Skeletal muscle satellite cell (primary cell): ENCODE measurements around the gene AGBL3.
"Not testable (repeated sequence)": the region's sequence is repeated elsewhere in the genome, so short reads cannot be mapped to it uniquely, and the experiment has no call there.

ENCODE experiments used
- H3K27me3 ChIP-seq: 2 replicates; pipeline ENCODE4 v1.7.0; 2013; ENCODE audit warnings: low read length; ENCODE audit not compliant: control insufficient read depth, insufficient read depth
- H3K36me3 ChIP-seq: 2 replicates; pipeline ENCODE4 v1.7.0; 2013; ENCODE audit warnings: mild to moderate bottlenecking, control low read depth, low read length; ENCODE audit not compliant: insufficient read depth
- H3K4me1 ChIP-seq: 2 replicates; pipeline ENCODE4 v1.7.0; 2013; ENCODE audit warnings: low read length; ENCODE audit not compliant: control insufficient read depth, insufficient read depth
- H3K4me2 ChIP-seq: 2 replicates; pipeline ENCODE4 v1.7.0; 2013; ENCODE audit warnings: mild to moderate bottlenecking, low read length
- H3K4me3 ChIP-seq: 2 replicates; pipeline ENCODE4 v1.7.0; 2013; ENCODE audit warnings: low read length
- H3K9ac ChIP-seq: 2 replicates; pipeline ENCODE4 v1.7.0; 2013; ENCODE audit warnings: mild to moderate bottlenecking, low read depth, low read length, moderate library complexity
- H3K9me3 ChIP-seq: replicated peaks from 2 replicates; pipeline ENCODE4 v1.7.0; 2013; ENCODE audit warnings: mild to moderate bottlenecking, control low read depth, low read length

The AGBL3 gene

GRCh38 chr7:135001390-135002165 lies 15.3 kb downstream of the AGBL3 start:
- Histone ChIP-seq H3K4me1 (no peaks in the 10 kb centered on the region), H3K27me3 (no peaks in the 10 kb centered on the region), H3K36me3 (no peaks in the 10 kb centered on the region), H3K9me3 (no peaks in the 10 kb centered on the region), H3K9ac (no peak overlapping the region), H3K4me2 (no peak overlapping the region), H3K4me3 (no peak overlapping the region)

DNA sequence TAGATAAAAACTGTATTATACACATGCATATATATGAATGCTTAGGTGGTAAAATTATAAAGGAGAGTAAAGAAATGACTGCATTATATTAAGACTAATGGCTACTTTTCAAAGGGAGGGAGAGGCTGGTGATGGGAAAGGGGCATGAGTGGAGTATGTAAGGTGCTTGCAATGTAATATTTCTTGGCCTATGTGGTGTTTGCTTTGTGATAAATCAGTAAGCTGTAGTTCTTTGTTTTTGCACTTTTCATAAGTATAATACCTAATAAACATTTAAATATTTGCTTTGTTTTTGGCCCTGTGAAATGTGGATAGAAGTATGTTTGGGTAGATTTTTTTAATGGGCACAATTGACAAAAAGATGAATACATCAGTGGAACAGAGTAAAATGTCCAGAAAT lies 25.9 kb downstream of the AGBL3 start:
- H3K27me3 ChIP-seq, result no peaks in the 10 kb centered on the region
- H3K4me1 ChIP-seq, result no peaks in the 10 kb centered on the region
- no peak overlapping the region for H3K4me3 ChIP-seq

DNA sequence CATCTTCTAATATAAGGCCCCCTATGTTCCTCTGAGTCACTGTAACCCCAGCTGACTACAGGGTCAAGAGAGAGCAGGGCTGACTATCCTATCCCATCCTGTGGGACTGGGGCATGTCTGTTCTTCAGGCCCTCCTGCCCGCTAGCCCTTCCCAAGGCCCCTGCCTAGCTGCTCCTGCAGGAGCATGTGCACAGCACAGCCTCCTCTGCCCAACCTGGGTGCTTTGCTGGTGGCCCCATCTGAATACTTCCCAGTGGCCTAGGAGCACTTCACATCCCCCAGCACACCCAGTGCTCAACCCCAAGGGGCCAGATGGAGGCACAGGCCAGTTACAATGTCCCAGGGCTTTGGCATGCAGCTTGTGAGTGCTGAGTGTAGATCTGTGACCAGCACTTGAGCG lies 37.3 kb downstream of the AGBL3 start:
- no peaks in the 10 kb centered on the region for H3K4me1 ChIP-seq
- H3K9me3 ChIP-seq, result no peaks in the 10 kb centered on the region
- no peak overlapping the region for H3K4me2 ChIP-seq
- H3K4me3 ChIP-seq, result no peak overlapping the region
- no peak overlapping the region for H3K9ac ChIP-seq
- H3K36me3 ChIP-seq, result no peaks in the 10 kb centered on the region
- H3K27me3 ChIP-seq, result no peaks in the 10 kb centered on the region

More for the DNA sequence above, 25.9 kb downstream of the AGBL3 start:
- Histone ChIP-seq H3K9ac (no peak overlapping the region), H3K9me3 (no peaks in the 10 kb centered on the region), H3K36me3 (no peaks in the 10 kb centered on the region), H3K4me2 (no peak overlapping the region)

DNA sequence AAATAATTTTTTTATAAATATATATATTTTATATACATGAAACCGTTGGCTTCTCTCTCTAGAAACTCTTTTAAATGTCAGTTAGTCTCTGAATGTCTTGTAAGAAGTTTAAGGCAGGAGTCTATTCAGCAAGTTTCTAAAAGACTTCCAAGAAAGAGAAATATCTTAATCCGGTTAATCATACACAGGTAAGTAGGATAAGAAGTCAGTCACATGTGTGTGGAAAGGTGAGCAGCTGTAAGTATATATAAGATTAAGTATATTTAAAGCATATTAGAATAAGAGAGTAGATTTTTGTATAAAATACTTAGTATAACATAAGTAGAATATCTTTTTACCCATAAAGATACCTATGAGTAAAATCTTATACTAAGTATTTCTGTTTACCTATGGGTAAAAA lies 48.9 kb downstream of the AGBL3 start:
- no peak overlapping the region for H3K4me3 ChIP-seq
- H3K4me2 ChIP-seq, result no peak overlapping the region
- H3K9ac ChIP-seq, result no peak overlapping the region
- H3K4me1 ChIP-seq, result no peaks in the 10 kb centered on the region
- H3K36me3 ChIP-seq, result no peaks in the 10 kb centered on the region
- no peaks in the 10 kb centered on the region for H3K27me3 ChIP-seq
- no peaks in the 10 kb centered on the region for H3K9me3 ChIP-seq

GRCh38 chr7:135067017-135067416 lies 80.7 kb downstream of the AGBL3 start:
- not testable (repeated sequence) for H3K4me3 ChIP-seq, H3K4me1 ChIP-seq, H3K36me3 ChIP-seq, H3K9ac ChIP-seq, H3K4me2 ChIP-seq, H3K9me3 ChIP-seq
- H3K27me3 ChIP-seq, result peaks cover 11% of the 10 kb centered on the region

DNA sequence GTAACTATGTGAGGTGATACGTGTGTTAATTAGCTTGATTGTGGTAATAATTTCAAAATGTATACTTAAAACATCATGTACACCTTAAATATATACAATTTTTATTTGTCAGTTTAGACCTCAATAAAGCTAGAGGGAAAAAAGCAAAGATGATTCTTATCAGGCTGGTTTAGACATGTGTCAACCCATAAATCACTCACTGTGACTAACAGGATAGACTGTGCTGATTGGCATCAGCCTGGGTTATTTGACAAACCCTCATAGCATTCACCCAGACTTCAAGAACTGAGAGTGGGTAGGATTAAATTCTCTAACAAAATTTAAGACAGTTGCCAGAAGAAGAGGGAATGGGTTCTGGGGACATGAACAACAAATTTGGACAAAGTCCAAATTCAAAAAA lies 87.8 kb downstream of the AGBL3 start:
- H3K4me3 ChIP-seq, result no peak overlapping the region
- no peaks in the 10 kb centered on the region for H3K9me3 ChIP-seq
- H3K4me1 ChIP-seq, result no peaks in the 10 kb centered on the region
- H3K27me3 ChIP-seq, result peaks cover 3% of the 10 kb centered on the region
- no peak overlapping the region for H3K9ac ChIP-seq
- no peak overlapping the region for H3K4me2 ChIP-seq
- no peaks in the 10 kb centered on the region for H3K36me3 ChIP-seq

DNA sequence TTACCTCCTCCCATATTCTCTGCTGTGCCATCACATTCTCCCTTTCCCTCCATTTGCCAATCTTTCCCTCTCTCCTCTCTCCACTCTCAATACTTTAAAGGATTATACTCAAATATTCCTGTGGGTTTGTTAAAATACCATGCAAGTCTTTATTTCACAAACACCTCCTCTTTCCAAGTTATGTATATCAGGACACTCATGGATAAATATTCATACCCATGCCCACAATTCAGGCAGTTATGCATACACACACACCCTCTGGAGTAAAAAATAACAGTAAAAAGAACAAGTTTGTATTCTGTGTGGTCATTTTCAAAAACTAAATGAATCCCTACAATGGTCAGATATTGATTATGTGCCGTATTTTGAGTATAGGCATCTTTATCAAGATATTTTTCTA lies 88.2 kb downstream of the AGBL3 start:
- no peak overlapping the region for H3K4me3 ChIP-seq
- no peak overlapping the region for H3K4me2 ChIP-seq
- no peak overlapping the region for H3K9ac ChIP-seq
- H3K36me3 ChIP-seq, result no peaks in the 10 kb centered on the region
- H3K27me3 ChIP-seq, result peaks cover 3% of the 10 kb centered on the region
- no peaks in the 10 kb centered on the region for H3K4me1 ChIP-seq
- no peaks in the 10 kb centered on the region for H3K9me3 ChIP-seq

- Histone ChIP-seq H3K4me1 (no peaks in the 10 kb centered on the region), H3K4me2 (no peak overlapping the region), H3K9me3 (no peaks in the 10 kb centered on the region), H3K9ac (no peak overlapping the region), H3K36me3 (no peaks in the 10 kb centered on the region), H3K27me3 (peaks cover 3% of the 10 kb centered on the region), H3K4me3 (no peak overlapping the region)
These were observed 89.4 kb downstream of the AGBL3 start for GRCh38 chr7:135075716-135076115.

DNA sequence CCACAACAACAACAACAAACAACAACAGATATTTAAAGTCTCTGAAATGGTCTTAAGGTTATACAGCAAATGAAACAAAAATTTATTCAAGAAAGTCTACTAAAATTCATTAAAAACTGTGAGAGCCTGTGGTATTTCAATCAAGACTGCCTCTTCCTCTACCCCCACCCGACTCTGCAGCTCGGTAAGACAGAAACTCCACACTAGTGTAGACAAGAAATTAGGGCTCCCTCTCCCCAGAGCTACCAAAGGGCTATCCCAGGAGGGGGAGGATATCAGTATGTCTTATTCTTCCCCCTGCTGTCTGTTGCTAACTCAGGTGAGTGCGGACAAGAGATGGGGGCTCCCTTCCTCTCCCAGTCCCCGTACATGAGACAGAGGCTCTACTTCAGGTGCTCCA lies 90.6 kb downstream of the AGBL3 start:
- Histone ChIP-seq H3K4me2 (no peak overlapping the region), H3K4me1 (no peaks in the 10 kb centered on the region), H3K9ac (no peak overlapping the region), H3K4me3 (no peak overlapping the region), H3K36me3 (no peaks in the 10 kb centered on the region), H3K27me3 (peaks cover 3% of the 10 kb centered on the region), H3K9me3 (no peaks in the 10 kb centered on the region)

DNA sequence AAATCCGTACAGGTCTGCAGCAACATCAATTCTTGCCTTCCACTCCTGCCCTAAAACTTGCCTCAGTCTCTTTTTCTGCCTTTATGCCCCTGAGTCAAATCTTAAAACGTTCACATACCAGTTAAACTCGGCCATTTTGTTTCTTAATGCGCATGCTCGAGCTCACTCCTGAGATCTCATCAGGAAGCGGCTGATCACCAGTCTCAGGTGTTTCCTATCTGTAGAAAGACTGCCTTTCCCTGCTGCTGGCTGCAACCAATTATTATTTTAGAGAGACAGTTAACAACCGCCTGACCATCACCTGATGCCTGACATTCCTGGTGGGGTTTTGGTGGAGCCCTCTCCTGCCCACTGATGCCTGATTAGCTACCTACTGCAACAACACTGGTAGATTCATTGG lies 91.3 kb downstream of the AGBL3 start:
- no peaks in the 10 kb centered on the region for H3K36me3 ChIP-seq
- no peak overlapping the region for H3K4me3 ChIP-seq
- no peaks in the 10 kb centered on the region for H3K4me1 ChIP-seq
- no peak overlapping the region for H3K4me2 ChIP-seq
- H3K9ac ChIP-seq, result no peak overlapping the region
- H3K9me3 ChIP-seq, result no peaks in the 10 kb centered on the region
- peaks cover 3% of the 10 kb centered on the region for H3K27me3 ChIP-seq

DNA sequence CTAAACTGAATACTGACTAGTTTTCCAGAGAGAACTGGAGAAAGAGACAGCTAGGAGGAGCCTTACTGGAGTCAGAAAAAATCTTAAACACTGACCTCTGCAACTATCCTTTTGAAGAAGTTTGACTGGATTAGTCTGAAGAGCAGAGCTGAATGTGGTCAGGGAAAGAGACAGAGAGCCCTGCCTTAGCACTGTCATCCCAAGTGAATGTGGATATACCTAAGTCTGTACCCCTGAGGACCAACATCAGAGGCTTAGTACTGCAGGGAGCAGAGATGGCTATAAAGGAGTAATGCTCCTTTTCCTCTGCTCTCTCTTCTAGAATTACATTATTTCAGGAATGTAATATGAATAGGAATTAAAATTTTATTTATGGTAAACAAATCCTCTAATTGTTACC lies 91.7 kb downstream of the AGBL3 start:
- Histone ChIP-seq H3K9me3 (no peaks in the 10 kb centered on the region), H3K4me1 (no peaks in the 10 kb centered on the region), H3K4me3 (no peak overlapping the region), H3K36me3 (no peaks in the 10 kb centered on the region), H3K4me2 (no peak overlapping the region), H3K9ac (no peak overlapping the region), H3K27me3 (peaks cover 3% of the 10 kb centered on the region)

DNA sequence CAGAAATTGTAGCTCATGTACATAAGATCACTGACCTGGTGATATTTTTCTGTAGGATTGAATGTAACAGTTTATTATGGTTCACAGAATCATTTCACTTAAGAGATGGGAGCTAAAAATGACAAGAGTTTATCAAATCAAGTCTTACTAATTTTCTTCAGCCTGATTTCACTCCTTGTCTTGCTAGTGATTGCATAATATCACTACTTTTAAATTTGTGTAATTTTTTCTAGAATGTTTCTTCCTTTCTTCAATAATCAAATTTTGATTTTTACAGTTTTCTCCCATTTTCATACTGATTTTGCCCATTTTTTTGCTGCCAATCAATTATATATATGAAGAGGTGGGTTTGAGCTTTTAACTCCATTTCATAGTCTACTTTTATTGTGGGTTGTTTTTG lies 92.8 kb downstream of the AGBL3 start:
- Histone ChIP-seq H3K9me3 (no peaks in the 10 kb centered on the region), H3K9ac (no peak overlapping the region), H3K27me3 (peaks cover 3% of the 10 kb centered on the region)

More for the DNA sequence above, 92.8 kb downstream of the AGBL3 start:
- H3K4me1 ChIP-seq, result no peaks in the 10 kb centered on the region
- H3K4me2 ChIP-seq, result no peak overlapping the region
- H3K4me3 ChIP-seq, result no peak overlapping the region
- no peaks in the 10 kb centered on the region for H3K36me3 ChIP-seq
